HS-5 (cell line): ENCODE measurements around the gene TTC17.
"Not testable (repeated sequence)": the region's sequence is repeated elsewhere in the genome, so short reads cannot be mapped to it uniquely, and the experiment has no call there.

Experiments used
- DNase-seq: peaks from one replicate; pipeline ENCODE4 v3.0.0-alpha.2; 2012; ENCODE audit warnings: low read depth

TTC17 gene

GRCh38 chr11:43358801-43359421, at the start of gene TTC17:
TTC17 (plus strand) TSS chr11:43358920; CDS start chr11:43358955, 35 bp downstream.
- peak; percentile 69 for DNase-seq

- DNase-seq, result peak; percentile 79
Observed at GRCh38 chr11:43311791-43312607, 46.7 kb upstream of the TTC17 start, which contains the start of gene API5. API5 (plus strand) TSS chr11:43311996; CDS start chr11:43312128, 132 bp downstream.

- DNase-seq, result no peak
Observed at GRCh38 chr11:43315966-43316365, 42.8 kb upstream of the TTC17 start.

- DNase-seq, result no peak
Observed at GRCh38 chr11:43316451-43316850, 42.3 kb upstream of the TTC17 start.

GRCh38 chr11:43327987-43328386, 30.7 kb upstream of the TTC17 start:
- peak; percentile 97 for DNase-seq

- DNase-seq, result no peak
Observed at GRCh38 chr11:43328482-43328881, 30.2 kb upstream of the TTC17 start.

GRCh38 chr11:43341159-43341558, 17.6 kb upstream of the TTC17 start:
- DNase-seq, result no peak

- not testable (repeated sequence) for DNase-seq
Observed at GRCh38 chr11:43351426-43351825, 7.3 kb upstream of the TTC17 start.

- DNase-seq, result no peak
Observed at GRCh38 chr11:43354311-43354710, 4.4 kb upstream of the TTC17 start.

- DNase-seq, result no peak
Observed at GRCh38 chr11:43356336-43356735, 2.4 kb upstream of the TTC17 start.

GRCh38 chr11:43358279-43358800, 380 bp upstream of the TTC17 start:
- no peak for DNase-seq

- no peak for DNase-seq
Observed at GRCh38 chr11:43359422-43359818, 700 bp downstream of the TTC17 start.

- DNase-seq, result no peak
Observed at GRCh38 chr11:43360361-43361032, 1.8 kb downstream of the TTC17 start.

- no peak for DNase-seq
Observed at GRCh38 chr11:43366677-43367076, 8.0 kb downstream of the TTC17 start.

GRCh38 chr11:43367382-43368178, 8.9 kb downstream of the TTC17 start:
- DNase-seq, result no peak

GRCh38 chr11:43376065-43376464, 17.3 kb downstream of the TTC17 start:
- no peak for DNase-seq

- DNase-seq, result peak; percentile 74
Observed at GRCh38 chr11:43376594-43376993, 17.9 kb downstream of the TTC17 start.

GRCh38 chr11:43377389-43377788, 18.7 kb downstream of the TTC17 start:
- no peak for DNase-seq

GRCh38 chr11:43378897-43379296, 20.2 kb downstream of the TTC17 start:
- DNase-seq, result no peak

- DNase-seq, result no peak
Observed at GRCh38 chr11:43381802-43382201, 23.1 kb downstream of the TTC17 start.

GRCh38 chr11:43382614-43383013, 23.9 kb downstream of the TTC17 start:
- no peak for DNase-seq

GRCh38 chr11:43384393-43384792, 25.7 kb downstream of the TTC17 start:
- no peak for DNase-seq
